ENCODE data around the gene LHFPL6.
"Not testable (repeated sequence)": the region's sequence is repeated elsewhere in the genome, so short reads cannot be mapped to it uniquely, and the experiment has no call there.

The LHFPL6 gene

DNA sequence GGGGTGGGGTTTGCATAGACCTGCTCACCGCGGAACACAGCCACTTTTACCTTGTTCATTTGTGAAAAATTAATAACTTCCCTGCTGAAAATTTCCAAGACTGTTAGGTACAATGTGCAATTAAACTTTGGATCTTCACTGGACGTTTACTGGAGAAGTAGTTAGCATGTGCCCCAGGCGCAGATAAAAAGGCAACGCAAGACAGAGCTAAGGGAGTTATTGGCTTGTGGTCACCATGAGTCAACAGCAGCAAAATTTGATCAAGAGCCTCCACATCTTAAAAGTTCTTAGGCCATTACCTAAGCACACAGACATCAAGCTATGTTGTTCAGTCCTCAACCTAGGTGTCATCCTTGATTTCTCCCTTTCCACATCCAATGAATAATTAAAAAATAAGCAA, 257.0 kb downstream of the LHFPL6 start:
- no peak for DNase-seq

- no peak for DNase-seq
Observed at GRCh38 chr13:39341251-39341650, 261.7 kb downstream of the LHFPL6 start.

DNA sequence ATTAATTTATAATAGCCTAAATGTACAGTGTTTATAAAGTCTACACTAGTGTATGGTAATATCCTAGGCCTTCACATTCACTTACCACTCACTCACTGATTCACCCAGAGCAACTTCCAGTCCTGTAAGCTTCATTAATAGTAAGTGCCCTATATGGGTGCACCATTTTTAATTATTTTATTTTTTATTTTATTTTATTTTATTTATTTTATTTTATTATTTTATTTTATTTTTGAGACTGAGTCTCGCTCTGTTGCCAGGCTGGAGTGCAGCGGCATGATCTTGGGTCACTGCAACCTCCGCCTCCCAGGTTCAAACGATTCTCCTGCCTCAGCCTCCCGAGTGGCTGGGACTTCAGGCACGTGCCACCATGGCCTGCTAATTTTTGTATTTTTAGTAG, 264.9 kb downstream of the LHFPL6 start:
- DNase-seq: not testable (repeated sequence)

- DNase-seq: no peak
Observed at GRCh38 chr13:39336937-39337336, 266.1 kb downstream of the LHFPL6 start.

DNA sequence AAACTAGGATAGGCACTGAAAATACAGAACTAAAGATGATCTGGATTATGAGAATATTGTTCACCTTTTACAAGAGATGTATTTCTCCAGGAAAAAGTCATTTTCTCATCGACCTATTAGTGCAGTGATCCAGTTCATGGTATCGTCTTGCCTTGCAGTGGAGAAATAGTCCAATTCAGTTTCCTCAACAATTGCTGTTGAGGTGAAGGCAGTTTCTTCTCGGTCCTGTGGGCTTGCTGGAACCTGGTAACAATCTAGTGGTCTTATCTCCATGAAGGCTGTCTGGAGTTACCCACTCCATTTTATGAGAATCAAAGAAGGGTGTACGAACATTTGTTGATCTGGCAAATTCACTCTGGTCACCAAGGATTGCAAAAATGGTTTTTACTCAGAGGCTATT, 266.8 kb downstream of the LHFPL6 start:
- DNase-seq: no peak

GRCh38 chr13:39335721-39336120, 267.3 kb downstream of the LHFPL6 start:
- DNase-seq: no peak

DNA sequence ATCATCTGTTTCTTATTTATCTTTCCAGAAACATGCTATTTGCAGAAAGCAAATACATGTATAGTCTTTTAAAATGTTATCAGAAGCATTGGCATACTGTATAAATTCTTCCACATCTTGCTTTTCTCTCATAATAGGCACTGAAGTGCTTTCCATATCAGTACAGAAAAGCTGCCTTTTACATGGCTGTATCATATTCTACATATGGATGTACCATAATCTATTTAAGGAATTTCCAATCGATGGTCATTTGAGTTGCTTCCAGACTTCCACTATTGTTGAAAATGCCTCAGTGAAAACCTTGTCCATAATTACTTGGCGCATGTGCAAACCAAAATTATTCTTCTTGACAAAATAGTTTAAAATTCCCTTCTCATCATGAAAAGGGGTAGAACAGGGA, 272.5 kb downstream of the LHFPL6 start:
- no peak for DNase-seq

- no peak for DNase-seq
Observed at GRCh38 chr13:39329182-39329639, 273.8 kb downstream of the LHFPL6 start.

DNA sequence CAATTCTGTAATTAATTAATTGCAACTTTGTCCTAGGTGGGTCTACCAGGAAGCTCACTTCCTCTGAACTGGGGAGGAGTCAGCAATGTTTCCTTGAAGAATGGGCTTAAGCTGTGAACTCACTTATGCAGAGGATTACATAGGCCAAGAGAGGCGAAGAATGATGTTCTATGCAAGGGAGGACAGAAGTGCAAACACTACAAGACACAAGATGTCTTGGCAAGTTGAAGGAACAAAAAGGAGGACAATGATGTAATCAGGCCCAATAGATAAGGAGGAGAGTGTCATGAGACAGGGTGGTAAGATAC, 275.9 kb downstream of the LHFPL6 start:
- no peak for DNase-seq

DNA sequence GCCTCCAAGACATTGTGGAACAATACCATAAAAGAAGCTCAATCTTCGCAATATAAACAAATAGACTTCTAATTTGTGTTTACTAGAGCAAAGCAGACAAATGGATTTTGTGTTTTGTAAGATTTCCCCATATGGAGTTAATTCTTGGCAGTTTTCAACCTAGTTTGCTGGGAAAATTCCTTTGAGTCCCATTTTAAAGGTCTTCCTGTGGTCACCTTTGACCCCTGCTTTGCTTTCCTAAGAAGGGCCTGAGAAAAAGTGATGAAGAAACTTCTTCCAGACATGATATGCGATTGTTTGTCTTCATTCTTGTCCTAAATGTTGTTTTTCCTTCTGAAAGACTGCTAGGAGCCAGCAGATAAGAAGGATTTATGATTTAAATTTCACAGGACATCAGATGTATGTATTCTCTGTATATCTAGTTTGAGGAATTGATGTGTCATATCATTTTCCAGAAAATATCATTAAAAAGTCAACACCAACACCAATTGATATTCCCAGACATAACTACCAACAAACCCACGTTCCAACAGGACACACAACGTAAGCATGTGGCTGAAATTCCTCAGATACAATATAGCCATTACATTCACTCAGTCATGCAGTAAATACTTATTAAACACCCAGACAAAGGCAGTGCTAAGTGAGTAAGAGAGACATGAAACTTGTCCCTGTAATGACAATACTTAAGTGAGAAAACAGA, 276.4 kb downstream of the LHFPL6 start:
- no peak for DNase-seq

DNA sequence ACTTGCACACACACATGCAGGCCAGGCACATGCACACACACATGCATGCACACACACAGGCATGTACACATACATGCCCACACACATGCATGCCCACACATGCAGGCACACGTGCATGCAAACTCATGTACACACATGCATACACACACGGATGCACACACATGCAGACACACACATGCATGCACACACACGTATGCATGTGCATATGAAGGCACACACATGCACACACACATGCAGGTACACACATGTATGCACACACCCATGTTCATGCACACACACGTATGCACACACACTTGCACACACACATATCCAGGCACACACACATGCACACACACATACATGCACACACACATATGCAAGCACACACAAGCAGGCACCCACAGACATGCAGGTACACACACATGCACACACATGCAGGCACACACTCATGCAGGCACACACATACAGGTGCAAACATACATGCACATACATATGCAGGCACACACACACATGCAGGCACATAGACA, 278.1 kb downstream of the LHFPL6 start:
- DNase-seq: no peak

GRCh38 chr13:39322836-39323585, 280.0 kb downstream of the LHFPL6 start:
- no peak for DNase-seq

DNA sequence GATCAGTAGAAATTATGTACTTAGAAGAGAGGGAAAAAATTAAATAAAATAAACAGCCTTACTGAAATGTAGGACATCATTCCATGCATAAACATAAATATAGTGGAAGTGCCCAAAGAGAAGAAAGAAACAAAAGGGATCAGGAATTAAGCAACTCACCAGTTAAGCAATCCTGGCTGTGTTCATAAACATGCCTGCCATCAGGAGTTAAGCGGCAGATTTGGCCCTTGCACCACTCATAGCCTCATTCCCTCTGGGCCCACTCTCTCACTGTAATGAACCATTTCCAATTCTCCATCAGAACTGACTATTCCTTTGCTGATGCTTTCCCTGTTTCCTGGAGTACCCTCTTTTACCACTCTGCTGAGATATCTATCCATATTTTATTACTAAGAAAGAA, 281.4 kb downstream of the LHFPL6 start:
- no peak for DNase-seq

GRCh38 chr13:39318161-39318560, 284.8 kb downstream of the LHFPL6 start:
- no peak for DNase-seq

GRCh38 chr13:39317291-39317690, 285.7 kb downstream of the LHFPL6 start:
- no peak for DNase-seq

DNA sequence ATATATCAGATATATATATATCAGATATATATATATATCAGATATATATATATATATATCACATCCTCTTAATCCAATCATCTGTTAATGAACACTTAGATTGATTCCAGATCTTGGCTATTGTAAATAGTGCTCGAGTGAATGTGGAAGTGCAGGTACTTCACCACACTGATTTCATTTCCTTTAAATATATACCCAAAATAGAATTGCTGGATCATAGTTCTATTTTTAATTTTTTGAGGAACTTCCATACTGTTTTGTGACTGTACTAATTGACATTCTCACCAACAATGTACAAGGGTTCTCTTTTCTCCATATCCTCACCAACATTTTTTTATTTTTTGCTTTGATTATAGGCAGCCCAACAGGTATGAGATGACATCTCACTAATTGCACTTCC, 287.2 kb downstream of the LHFPL6 start:
- DNase-seq: no peak

DNA sequence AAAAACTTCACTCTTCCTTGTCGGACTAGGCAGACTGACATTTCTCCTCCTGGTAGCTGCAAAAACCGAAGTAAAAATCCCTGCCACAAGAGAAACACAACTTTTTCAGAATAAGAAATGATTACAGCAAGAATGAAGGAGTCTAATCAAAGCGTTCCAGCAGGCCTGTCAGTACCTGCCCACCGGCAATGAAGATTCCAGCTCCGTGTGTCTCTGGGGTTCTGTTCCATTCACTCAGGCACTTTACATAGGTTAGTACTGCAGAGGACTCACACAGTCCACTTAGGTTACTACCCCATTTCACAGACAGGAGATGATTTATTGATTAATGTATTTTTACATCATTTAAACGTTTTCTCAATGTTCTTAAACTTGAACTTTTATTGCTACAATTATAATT, 289.3 kb downstream of the LHFPL6 start:
- DNase-seq: no peak

GRCh38 chr13:39312596-39312995, 290.4 kb downstream of the LHFPL6 start:
- no peak for DNase-seq

DNA sequence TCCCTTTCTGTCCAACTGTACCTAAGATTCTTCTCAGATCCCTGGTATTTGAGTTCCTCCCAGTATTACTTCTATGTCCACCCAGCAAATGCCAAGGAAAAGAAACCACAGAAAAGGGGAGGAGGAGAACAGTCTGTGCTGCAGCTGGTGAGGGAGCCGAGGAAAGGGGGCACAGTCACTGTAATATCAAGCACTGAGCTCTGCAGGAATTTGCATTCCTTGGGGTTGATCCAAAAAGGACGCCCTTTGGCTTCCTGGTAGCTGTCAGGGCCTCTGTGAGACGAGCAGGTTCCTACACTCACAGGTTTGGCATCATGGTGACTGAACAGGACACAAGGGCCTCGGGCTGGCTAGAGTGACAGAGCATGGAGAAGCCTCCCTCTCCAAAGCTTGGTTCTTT, 291.4 kb downstream of the LHFPL6 start:
- DNase-seq: no peak

DNA sequence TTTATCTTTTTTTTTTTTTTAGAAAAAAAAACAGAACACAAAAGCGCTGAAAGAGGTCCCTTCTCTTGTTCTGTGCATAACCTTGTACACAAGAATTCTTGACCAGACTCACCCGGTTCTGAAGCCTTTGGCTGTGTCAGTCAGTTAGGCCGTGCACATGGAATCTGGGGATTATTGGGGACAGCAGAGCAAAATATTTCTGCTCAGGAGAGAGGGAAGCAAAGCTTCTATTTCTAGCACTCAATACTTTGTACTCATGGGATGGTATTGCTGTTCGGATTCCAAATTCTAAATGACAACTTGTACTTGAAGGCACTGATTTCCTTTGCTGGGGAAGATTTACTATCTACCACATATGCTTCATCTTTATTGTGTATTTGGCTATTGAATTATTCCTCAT, 292.0 kb downstream of the LHFPL6 start:
- no peak for DNase-seq

- no peak for DNase-seq
Observed at GRCh38 chr13:39306639-39307589, 296.1 kb downstream of the LHFPL6 start.

DNA sequence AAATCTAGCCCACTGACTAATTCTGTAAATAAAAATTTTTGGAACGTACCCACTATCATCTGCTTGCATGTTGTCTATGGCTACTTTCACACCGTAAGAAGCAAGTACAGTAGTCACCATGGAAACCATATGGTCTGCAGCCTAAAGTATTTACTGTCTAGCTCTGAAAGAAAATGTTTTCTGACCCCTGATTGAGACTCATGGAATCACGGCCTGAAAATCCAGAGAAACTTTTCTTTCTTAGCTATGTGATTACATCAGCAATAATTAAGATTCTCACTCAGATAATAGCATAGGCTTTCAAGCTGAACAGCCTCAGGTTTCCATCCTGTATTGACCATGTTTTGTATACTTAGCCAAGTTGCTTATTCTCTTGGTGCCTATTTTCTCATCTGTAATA, 300.2 kb downstream of the LHFPL6 start:
- no peak for DNase-seq

GRCh38 chr13:39298951-39299350, 304.0 kb downstream of the LHFPL6 start:
- no peak for DNase-seq

Data from right kidney (tissue), 1 donor.